DND-41 (cell line): ENCODE measurements around the gene CBY1.

Source experiments
- EZH2 ChIP-seq: IDR thresholded peaks from 3 replicates; pipeline ENCODE4 v1.6.1; 2012; ENCODE audit warnings: borderline replicate concordance, low read depth, mild to moderate bottlenecking, moderate library complexity, low read length, inconsistent platforms; ENCODE audit not compliant: severe bottlenecking
- TF ChIP-seq, protein P1 (sequence below): IDR thresholded peaks from 2 replicates; pipeline ENCODE4 v1.5.1; 2012; ENCODE audit warnings: borderline replicate concordance, low read length, moderate library complexity, mild to moderate bottlenecking; ENCODE audit not compliant: poor library complexity, severe bottlenecking; ENCODE audit errors: extremely low read depth

DNA sequence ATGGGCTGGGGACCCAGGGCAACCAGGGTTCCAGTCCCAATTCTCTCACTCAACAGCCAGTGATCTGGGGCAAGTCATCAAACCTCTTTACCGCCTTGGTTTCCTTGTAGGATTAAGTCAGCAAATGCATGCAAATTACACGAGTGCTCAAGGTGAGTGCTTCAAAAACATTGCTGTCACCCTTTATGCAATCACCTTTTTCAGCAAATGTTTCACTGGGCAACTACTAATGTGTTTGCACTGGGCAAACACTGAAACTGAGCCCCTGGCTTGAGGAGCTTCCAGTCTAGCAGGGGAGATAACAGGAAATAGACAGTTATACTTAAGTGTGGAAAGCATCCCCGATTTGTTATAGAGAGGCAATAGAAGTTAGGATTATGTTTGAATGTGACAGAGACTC, 48.8 kb upstream of the CBY1 start:
- TF ChIP-seq EZH2: no peak
- TF ChIP-seq, protein P1, sequence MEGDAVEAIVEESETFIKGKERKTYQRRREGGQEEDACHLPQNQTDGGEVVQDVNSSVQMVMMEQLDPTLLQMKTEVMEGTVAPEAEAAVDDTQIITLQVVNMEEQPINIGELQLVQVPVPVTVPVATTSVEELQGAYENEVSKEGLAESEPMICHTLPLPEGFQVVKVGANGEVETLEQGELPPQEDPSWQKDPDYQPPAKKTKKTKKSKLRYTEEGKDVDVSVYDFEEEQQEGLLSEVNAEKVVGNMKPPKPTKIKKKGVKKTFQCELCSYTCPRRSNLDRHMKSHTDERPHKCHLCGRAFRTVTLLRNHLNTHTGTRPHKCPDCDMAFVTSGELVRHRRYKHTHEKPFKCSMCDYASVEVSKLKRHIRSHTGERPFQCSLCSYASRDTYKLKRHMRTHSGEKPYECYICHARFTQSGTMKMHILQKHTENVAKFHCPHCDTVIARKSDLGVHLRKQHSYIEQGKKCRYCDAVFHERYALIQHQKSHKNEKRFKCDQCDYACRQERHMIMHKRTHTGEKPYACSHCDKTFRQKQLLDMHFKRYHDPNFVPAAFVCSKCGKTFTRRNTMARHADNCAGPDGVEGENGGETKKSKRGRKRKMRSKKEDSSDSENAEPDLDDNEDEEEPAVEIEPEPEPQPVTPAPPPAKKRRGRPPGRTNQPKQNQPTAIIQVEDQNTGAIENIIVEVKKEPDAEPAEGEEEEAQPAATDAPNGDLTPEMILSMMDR: no peak
